ENCODE data around the gene RYR1. TPM values are rescaled to one million over a fixed set of nuclear protein-coding genes. Genes with fewer than 3 reads are reported as not detected.

Gene RYR1
- total RNA-seq, 4 donors from 2014 or later: 0.54 to 1.6 (median 0.61) TPM

- Histone ChIP-seq H3K36me3 (no peaks in the 10 kb centered on the region), H3K27me3 (no peaks in the 10 kb centered on the region), H3K4me1 (peaks cover 9 to 10% of the 10 kb centered on the region in 2 donors), H3K4me3 (replicated peaks in 1 of 3) (no peak overlapping the region), H3K27ac (no peak overlapping the region), H3K9me3 (no peaks in the 10 kb centered on the region)
- DNase-seq: no peak
- 84 to 88% methylated on average over 6 of the region's 6 CpGs for WGBS, 2 donors
- TF ChIP-seq CTCF (IDR thresholded peaks at IDR 0.05): no peak
- intact Hi-C loops (cut with DNase I): no loop called here
These were observed 20.1 kb upstream of the RYR1 start for GRCh38 chr19:38413416-38413815.

GRCh38 chr19:38417146-38417543 lies 16.3 kb upstream of the RYR1 start:
- Histone ChIP-seq H3K36me3 (no peaks in the 10 kb centered on the region), H3K27ac (no peak overlapping the region), H3K9me3 (no peaks in the 10 kb centered on the region), H3K4me1 (peaks cover 9 to 10% of the 10 kb centered on the region in 2 donors), H3K27me3 (no peaks in the 10 kb centered on the region), H3K4me3 (replicated peaks in 1 of 3) (no peak overlapping the region)
- WGBS, 2 donors: 87 to 88% methylated on average over 8 of the region's 8 CpGs
- DNase-seq: no peak
- intact Hi-C loops (cut with DNase I): no loop called here
- TF ChIP-seq POLR2A (IDR thresholded peaks at IDR 0.05): no peak
- TF ChIP-seq CTCF (IDR thresholded peaks at IDR 0.05): no peak

- no peak for TF ChIP-seq POLR2A (IDR thresholded peaks at IDR 0.05)
- no peak for TF ChIP-seq CTCF (IDR thresholded peaks at IDR 0.05)
- WGBS, 2 donors: 6 to 9% methylated on average over 43 of the region's 49 CpGs
- H3K4me1 ChIP-seq: peaks cover 9 to 10% of the 10 kb centered on the region in 2 donors
- intact Hi-C loops (cut with DNase I): no loop called here
- H3K9me3 ChIP-seq: no peaks in the 10 kb centered on the region
- H3K27me3 ChIP-seq: no peaks in the 10 kb centered on the region
- H3K27ac ChIP-seq: no peak overlapping the region
- peak; percentile 40 to 41 for DNase-seq
- H3K36me3 ChIP-seq: no peaks in the 10 kb centered on the region
- peak overlapping the region in 1 of 3 donors; percentile 10 for H3K4me3 ChIP-seq (replicated peaks in 1 of 3)
These were observed 15.7 kb upstream of the RYR1 start for GRCh38 chr19:38417544-38418506.

GRCh38 chr19:38420935-38421334 lies 12.6 kb upstream of the RYR1 start:
- H3K4me1 ChIP-seq: peaks cover 9 to 10% of the 10 kb centered on the region in 2 donors
- TF ChIP-seq POLR2A (IDR thresholded peaks at IDR 0.05) (no peak), CTCF (IDR thresholded peaks at IDR 0.05) (no peak)
- no peaks in the 10 kb centered on the region for H3K27me3 ChIP-seq
- no peak overlapping the region for H3K27ac ChIP-seq
- intact Hi-C loops (cut with DNase I): no loop called here
- WGBS, 2 donors: 77 to 92% methylated on average over 3 to 6 of the region's 9 CpGs
- H3K4me3 ChIP-seq (replicated peaks in 1 of 3): no peak overlapping the region
- H3K9me3 ChIP-seq: no peaks in the 10 kb centered on the region
- H3K36me3 ChIP-seq: no peaks in the 10 kb centered on the region
- DNase-seq: no peak

- no peaks in the 10 kb centered on the region for H3K27me3 ChIP-seq
These were observed 11.6 kb upstream of the RYR1 start for GRCh38 chr19:38421856-38422255.

More at GRCh38 chr19:38421856-38422255, 11.6 kb upstream of the RYR1 start:
- TF ChIP-seq POLR2A (IDR thresholded peaks at IDR 0.05): no peak
- no peak for TF ChIP-seq CTCF (IDR thresholded peaks at IDR 0.05)
- intact Hi-C loops (cut with DNase I): no loop called here
- 75 to 82% methylated on average over 14 of the region's 14 CpGs for WGBS, 2 donors
- H3K27ac ChIP-seq: no peak overlapping the region
- DNase-seq: no peak
- peaks cover 9 to 10% of the 10 kb centered on the region in 2 donors for H3K4me1 ChIP-seq
- no peaks in the 10 kb centered on the region for H3K9me3 ChIP-seq
- H3K36me3 ChIP-seq: no peaks in the 10 kb centered on the region
- H3K4me3 ChIP-seq (replicated peaks in 1 of 3): no peak overlapping the region

Data from thyroid gland (tissue), 4 donors.